Forelimb muscle (tissue), 1 donor: ENCODE results near the gene KCNJ4. TPM values are rescaled to one million over a fixed set of nuclear protein-coding genes. Genes with fewer than 3 reads are reported as not detected.
"Not testable (repeated sequence)": the region's sequence is repeated elsewhere in the genome, so short reads cannot be mapped to it uniquely, and the experiment has no call there.

ENCODE experiments used
- DNase-seq: peaks from one replicate; pipeline ENCODE4 v3.0.0-alpha.2; 2013; ENCODE audit warnings: low read depth
- polyA plus RNA-seq: library from polyadenylated mRNA; unstranded; fragments of 120-200 nt; gene quantifications from one replicate; pipeline ENCODE4 v1.2.1, GENCODE V29; 2013; ENCODE audit not compliant: insufficient read length

Gene KCNJ4
- polyA plus RNA-seq, 1 donor: 0.24 TPM

- no peak for DNase-seq
Observed at GRCh38 chr22:38471237-38471636, 16.2 kb upstream of the KCNJ4 start.

- DNase-seq: not testable (repeated sequence)
Observed at GRCh38 chr22:38470179-38470578, 15.2 kb upstream of the KCNJ4 start.

GRCh38 chr22:38469306-38469781 is 14.3 kb upstream of the KCNJ4 start:
- DNase-seq: no peak

- DNase-seq: no peak
Observed at GRCh38 chr22:38468443-38469305, 13.7 kb upstream of the KCNJ4 start.

GRCh38 chr22:38467904-38468442 is 13.0 kb upstream of the KCNJ4 start, which contains the start of gene KDELR3:
Gene KDELR3, plus strand, starts transcription at chr22:38468096. Its CDS starts 138 bp downstream, at chr22:38468234.
- DNase-seq: no peak

- DNase-seq: no peak
Observed at GRCh38 chr22:38467438-38467903, 12.5 kb upstream of the KCNJ4 start.

GRCh38 chr22:38465673-38466490 is 10.9 kb upstream of the KCNJ4 start:
- DNase-seq: no peak

- no peak for DNase-seq
Observed at GRCh38 chr22:38464992-38465672, 10.1 kb upstream of the KCNJ4 start.

- DNase-seq: no peak
Observed at GRCh38 chr22:38462960-38463784, 8.2 kb upstream of the KCNJ4 start.

- no peak for DNase-seq
Observed at GRCh38 chr22:38461414-38462081, 6.5 kb upstream of the KCNJ4 start.

GRCh38 chr22:38461057-38461413 is 6.0 kb upstream of the KCNJ4 start:
- DNase-seq: no peak

GRCh38 chr22:38460426-38460840 is 5.4 kb upstream of the KCNJ4 start:
- DNase-seq: no peak

- DNase-seq: no peak
Observed at GRCh38 chr22:38456841-38457699, 2.1 kb upstream of the KCNJ4 start.

- no peak for DNase-seq
Observed at GRCh38 chr22:38456272-38456835, 1.4 kb upstream of the KCNJ4 start.

GRCh38 chr22:38455530-38456271 is 702 bp upstream of the KCNJ4 start:
- DNase-seq: no peak

- no peak for DNase-seq
Observed at GRCh38 chr22:38454353-38455075, 485 bp downstream of the KCNJ4 start.

- DNase-seq: no peak
Observed at GRCh38 chr22:38453996-38454352, 1.0 kb downstream of the KCNJ4 start.
